Measurements from ENCODE around the gene HCFC1R1.
"Not testable (repeated sequence)": the region's sequence is repeated elsewhere in the genome, so short reads cannot be mapped to it uniquely, and the experiment has no call there.

Gene HCFC1R1

GRCh38 chr16:3057181-3058138, 33.7 kb upstream of the HCFC1R1 start:
- DNase-seq (ENCODE audit: low read depth), result no peak

GRCh38 chr16:3056336-3057180, 32.8 kb upstream of the HCFC1R1 start:
- DNase-seq (ENCODE audit: low read depth), result no peak

GRCh38 chr16:3055734-3056115, 32.0 kb upstream of the HCFC1R1 start:
- not testable (repeated sequence) for DNase-seq (ENCODE audit: low read depth)

DNA sequence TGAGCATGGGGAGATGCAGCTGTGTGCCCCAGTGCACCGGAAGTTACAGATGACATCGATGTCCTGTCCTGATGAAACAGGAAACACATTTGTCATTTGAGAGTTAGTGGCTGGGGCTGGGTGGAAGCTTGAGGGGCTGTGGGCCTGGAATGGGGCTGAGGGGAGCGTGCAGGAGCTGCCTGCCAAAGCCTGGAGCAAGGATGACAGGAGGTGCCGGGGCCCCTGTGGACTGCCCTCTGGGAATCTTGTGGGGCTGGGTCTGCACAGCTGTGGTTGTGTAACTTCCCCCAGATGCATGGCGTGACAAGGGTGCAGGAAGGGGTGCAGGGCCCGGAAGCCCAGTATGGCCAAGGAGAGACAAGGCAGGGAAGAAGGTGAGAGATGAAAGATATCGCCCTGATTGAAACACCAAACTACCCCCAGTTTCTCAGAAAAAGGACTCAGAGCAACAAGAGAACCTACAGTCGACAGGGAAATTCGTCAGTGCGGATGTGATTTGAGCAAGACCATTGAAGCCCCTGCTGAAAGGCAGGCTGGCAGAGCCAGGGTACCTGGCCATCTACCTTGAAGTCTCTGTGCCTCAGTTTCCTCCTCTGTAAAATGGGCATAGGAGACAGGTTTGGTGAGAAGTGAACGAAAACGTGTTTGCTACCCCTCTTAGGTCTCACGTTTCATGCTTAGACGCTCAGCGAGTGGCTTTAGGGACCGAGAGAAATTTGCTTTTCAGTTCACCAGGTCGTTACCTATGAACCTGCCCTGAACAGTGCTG, 31.4 kb upstream of the HCFC1R1 start:
- DNase-seq (ENCODE audit: low read depth), result no peak

DNA sequence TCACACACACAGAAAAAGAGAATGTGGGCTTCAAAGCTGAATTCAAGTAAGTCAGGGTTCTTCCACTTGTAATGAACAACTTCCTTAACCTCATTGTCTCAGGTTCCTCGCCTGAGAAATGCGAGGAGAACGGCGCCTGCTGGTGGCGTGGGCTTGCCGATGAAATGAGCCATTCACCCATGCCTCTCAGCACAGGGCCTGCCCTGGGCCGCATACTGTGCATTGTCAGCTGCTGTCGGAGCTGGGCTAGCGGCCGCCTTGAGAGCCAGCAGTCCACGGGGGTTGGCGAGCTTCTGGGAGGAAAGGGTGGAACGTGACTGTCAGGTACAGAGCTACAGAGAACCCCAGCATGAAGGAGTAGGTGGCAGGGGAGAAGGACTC, 29.6 kb upstream of the HCFC1R1 start:
- DNase-seq (ENCODE audit: low read depth), result not testable (repeated sequence)

DNA sequence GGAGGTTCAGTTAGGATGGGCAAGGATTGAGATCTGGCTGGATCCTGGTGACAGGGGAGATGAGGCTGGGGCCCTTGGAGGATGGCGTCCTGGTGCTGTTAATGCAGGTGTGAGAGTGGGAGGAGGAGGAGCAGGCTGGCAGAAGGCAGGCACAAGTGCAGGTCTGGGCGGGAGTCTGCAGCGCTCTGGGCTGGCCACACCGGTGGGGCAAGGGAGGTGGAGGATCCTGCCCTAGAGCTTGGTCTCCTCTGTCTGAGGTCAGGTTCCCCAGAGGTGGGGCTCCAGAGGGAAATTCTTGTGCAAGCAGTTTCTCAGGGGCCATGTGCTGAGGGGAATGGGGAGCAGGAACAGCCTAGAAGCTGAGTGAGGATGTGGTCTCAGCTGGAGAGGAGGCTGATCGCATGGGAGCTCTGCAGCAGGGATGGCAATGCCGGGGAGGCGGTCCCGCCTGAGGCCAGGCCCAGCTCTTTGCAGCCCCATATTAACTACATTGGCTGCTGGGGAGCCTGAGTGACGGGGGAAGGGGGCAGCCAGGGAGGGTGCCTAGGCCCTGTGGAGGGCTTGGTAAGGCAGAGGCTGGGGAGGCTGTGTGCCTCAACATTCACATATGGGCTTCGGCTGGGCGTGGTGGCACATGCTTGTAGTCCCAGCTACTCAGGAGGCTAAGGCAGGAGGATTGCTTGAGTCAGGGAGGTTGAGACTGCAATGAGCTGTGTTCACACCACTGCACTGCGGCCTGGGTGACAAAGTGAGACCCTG, 29.0 kb upstream of the HCFC1R1 start:
- not testable (repeated sequence) for DNase-seq (ENCODE audit: low read depth)

DNA sequence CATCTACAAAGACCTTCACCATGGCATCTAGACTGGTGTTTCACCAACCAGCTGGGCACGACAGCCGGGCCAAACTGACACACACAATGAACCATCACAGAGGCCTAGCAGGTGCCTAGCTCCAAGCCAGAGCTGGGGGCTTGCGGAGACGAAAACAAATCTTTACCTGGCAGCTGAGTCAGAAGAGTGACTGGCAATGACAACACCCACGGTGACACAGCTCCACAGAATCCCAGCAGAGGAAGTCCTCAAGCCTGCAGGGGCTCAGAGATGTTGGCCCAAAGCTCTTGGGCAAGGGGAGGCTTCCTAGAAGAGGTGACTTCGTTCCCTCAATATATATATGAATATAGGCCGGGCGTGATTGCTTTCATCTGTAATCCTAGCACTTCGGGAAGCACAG, 27.8 kb upstream of the HCFC1R1 start:
- DNase-seq (ENCODE audit: low read depth), result no peak

DNA sequence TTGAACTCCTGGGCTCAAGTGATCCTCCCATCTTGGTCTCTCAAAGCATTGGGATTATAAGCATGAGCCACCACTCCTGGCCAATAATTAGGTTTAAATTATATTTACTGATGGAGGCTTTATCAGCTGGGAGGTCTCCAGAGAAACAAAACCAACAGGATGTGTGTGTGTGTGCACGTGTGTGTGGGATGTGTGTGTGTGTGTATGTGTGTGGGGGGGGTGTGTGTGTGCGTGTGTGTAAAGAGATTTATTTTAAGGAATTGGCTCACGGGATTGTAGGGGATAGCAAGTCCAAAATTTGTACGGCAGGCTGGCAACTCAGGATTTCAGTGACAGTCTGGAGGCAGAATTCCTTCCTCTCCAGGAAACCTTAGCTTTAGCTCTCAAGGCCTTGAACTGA, 27.3 kb upstream of the HCFC1R1 start:
- DNase-seq (ENCODE audit: low read depth), result no peak

DNA sequence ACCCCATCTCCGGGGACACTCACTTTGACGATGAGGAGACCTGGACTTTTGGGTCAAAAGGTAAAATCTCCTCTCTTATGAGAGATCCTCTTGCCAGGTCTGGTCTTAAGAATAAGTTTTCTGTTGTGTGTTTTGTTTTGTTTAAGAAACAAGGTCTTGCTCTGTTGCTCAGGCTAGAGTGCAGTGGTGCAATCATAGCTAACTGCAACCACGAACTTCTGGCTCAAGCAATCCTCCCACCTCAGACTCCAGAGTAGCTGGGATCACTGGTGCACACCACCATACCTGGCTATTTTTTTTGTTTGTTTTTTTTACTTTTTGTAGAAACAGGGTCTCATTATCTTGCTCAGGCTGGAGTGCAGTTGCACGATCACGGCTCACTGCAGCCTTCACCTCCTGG, 26.7 kb upstream of the HCFC1R1 start:
- DNase-seq (ENCODE audit: low read depth), result no peak

DNA sequence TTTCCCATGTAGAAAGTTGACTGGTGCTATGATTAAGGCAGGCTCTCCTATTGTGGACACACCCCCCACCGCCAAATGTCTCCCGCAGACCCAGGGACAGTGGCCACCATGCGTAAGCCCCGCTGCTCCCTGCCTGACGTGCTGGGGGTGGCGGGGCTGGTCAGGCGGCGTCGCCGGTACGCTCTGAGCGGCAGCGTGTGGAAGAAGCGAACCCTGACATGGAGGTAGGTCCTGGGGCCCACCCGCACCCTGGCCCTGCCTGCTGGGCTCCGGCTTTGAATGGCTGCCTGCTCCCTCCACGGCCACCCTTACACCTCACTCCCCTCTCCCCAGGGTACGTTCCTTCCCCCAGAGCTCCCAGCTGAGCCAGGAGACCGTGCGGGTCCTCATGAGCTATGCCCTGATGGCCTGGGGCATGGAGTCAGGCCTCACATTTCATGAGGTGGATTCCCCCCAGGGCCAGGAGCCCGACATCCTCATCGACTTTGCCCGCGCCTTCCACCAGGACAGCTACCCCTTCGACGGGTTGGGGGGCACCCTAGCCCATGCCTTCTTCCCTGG, 26.3 kb upstream of the HCFC1R1 start:
- no peak for DNase-seq (ENCODE audit: low read depth)

GRCh38 chr16:3047387-3047720, 23.6 kb upstream of the HCFC1R1 start:
- DNase-seq (ENCODE audit: low read depth), result no peak

GRCh38 chr16:3046641-3047386, 23.1 kb upstream of the HCFC1R1 start:
- DNase-seq (ENCODE audit: low read depth), result no peak

GRCh38 chr16:3045758-3046640, 22.3 kb upstream of the HCFC1R1 start, which contains the start of gene MMP25:
TSS of gene MMP25 (plus strand) at chr16:3046561. CDS start at chr16:3046918, 357 bp downstream.
- DNase-seq (ENCODE audit: low read depth), result no peak

DNA sequence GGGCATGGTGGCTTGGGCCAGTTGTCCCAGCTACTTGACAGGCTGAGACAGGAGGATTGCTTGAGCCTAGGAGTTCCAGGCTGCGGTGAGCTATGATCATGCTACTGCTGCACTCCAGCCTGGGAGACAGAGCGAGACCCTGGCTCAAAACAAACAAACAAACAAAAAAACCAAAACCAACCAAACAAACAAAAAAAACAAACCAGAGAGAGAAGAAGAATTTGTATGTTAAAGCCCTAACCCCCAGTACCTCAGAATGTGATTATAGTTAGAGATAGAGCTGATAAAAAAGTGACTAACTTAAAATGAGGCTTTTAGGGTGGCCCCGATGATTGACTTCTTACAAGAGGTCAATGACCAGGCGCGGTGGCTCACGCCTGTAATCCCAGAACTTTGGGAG, 21.0 kb upstream of the HCFC1R1 start:
- DNase-seq (ENCODE audit: low read depth), result no peak

GRCh38 chr16:3042376-3042775, 18.6 kb upstream of the HCFC1R1 start:
- DNase-seq (ENCODE audit: low read depth), result no peak

GRCh38 chr16:3038896-3039295, 15.2 kb upstream of the HCFC1R1 start:
- DNase-seq (ENCODE audit: low read depth), result no peak

GRCh38 chr16:3038256-3038655, 14.5 kb upstream of the HCFC1R1 start:
- DNase-seq (ENCODE audit: low read depth), result no peak

GRCh38 chr16:3036726-3037315, 13.1 kb upstream of the HCFC1R1 start, which contains the start of gene BICDL2:
TSS of gene BICDL2 (minus strand) at chr16:3036944. CDS start at chr16:3035496, 1,448 bp downstream.
- DNase-seq (ENCODE audit: low read depth), result no peak
